HG03469 (cell line): ENCODE data around the gene GRM1.

Experiments used
- ATAC-seq: cut with Tn5 transposase; IDR thresholded peaks from one replicate; pipeline ENCODE4 v1.9.1; 2021; ENCODE audit warnings: mild to moderate bottlenecking, moderate library complexity, moderate number of reproducible peaks; ENCODE audit not compliant: unreplicated experiment

GRM1 gene

DNA sequence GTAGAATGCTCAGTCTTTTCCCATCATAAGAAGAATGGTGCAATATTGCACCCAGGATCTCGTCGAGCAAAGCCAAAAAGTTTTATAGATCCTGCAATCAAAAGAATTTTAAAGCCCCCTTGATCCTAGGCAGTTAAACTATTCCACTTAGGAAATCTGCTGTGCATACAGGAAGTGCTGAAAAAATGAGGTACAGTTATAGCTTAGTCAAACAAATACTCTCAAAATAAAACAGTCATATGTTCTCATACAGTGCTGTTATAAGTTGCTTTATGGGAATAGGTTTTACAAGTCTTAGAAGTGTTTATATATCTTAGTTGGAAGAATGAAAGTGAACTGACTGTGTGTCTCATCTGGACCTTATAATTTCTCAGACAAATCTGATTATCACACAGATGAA is 282.2 kb downstream of the GRM1 start:
- ATAC-seq = no peak

DNA sequence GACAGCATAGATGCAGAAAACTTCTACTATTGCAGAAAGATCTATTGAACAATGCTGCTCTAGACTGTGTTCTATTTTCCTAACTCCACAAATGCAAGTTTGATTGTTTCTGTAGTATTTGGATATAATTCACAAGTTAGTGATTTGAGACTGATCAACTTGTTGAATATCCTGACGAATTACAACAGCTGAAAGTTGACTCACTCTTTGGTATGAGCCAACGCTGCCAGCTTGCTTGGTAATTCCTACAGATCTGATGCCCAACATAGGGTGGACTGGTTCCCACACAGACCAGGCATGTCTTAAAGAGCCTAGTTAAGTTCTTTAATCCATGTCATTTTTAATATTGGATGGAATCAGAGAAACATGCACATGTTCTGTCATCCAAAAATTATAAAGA is 283.7 kb downstream of the GRM1 start:
- no peak for ATAC-seq

DNA sequence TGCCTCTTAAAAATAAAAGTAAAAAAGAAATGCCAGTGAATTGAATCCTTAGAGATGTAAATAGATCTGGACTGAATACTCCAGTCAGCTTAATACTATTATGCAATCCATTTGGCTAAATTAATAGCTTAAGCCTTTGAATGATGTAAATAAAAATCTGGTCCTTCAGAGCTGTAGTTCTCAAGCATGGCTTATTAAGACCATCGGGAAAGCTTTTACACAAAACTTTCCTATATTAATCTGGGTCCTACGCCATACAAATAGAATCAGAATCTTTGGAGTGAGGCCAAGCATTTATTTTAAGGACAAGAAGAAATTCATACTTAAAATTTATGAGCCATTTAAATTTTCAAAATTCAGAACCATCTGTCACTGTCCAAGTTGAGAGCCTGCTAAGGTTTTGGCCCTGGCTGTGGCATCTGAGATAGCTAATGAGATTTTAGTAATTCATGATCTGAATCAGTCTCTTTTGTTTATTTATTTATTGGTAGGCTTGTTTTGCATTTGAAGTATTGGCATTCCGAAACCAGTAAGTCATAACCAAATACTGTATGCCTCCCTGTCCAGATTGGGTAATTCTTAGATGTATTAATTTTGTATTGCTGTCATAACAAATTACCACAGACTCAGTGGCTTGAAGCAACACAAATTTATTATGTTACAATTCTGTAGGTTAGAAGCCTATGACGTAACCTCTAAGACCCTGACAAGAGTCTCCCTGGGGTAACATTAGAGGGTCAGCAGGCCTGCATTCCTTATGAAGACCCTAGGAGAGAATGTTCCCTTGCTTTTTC is 286.7 kb downstream of the GRM1 start:
- no peak for ATAC-seq

DNA sequence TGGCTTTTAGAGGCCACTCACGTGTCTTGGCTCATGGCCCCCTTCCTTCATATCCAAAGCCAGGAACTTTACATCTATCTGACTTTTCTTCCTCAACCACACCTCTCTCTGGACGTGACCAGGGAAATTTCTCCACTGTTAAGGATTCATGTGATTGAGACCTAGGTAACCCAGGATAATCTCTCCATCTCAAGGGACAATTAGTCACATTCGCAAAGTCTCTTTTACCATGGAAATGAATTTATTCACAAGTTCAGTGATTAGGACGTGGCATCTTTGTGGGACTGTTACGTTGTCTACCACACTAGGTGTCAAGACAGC is 287.3 kb downstream of the GRM1 start:
- ATAC-seq = no peak

DNA sequence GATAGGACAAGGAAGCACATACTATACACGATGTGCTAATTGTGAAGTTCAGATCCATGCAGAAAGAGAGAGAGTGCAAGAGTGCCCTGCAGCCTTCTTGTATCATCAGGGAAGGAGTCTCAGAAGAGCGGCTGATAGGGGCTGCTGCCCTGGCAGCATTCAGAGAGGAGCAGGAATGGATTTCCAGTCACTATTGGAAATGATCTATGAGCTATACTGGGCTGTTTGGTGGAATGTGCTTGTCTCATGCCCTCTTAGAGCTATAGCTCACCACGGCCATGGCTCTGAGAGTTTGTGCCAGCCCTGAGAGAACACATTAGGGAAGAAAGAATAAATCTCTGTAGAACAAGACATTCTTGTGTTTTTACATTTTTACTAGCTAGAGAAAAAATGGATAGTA is 302.2 kb downstream of the GRM1 start:
- ATAC-seq = no peak

DNA sequence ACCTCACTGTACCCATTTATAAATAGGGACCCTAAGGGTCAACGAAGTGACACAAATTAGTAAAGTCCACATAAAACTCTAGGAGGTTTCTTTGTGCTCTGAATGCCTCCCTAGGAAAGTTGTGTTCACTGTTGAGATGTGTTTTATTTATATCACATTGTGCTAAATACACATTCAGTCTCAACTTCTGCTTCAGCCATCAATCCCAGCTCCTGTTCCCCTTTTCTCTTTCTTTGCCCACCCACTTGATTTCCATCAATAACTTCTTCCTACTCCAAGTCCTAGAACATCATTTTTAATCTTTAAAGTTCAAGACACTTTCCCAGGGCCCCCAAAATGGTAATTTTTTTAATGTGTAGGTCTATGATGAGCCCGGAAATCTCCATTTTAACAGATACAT is 306.5 kb downstream of the GRM1 start:
- ATAC-seq = no peak

DNA sequence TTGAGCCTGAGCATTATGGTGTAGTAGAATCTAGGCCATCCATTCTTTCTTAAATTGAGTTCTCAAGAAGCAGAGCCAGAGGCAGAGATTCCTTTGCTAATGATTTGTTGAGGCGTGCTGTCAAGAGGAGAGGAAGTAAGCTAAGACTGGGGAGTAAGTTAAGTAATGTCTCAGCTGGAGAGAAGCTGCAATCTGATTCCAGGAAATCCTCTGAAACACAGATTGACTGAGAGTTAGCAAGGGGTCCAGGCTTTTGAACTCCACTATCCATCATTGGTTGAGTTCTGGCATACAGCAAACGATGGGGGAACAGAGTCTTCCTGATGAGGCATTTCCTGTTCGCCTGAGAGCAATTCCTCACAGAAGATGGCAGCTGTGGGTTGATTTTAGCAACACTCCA is 307.3 kb downstream of the GRM1 start:
- no peak for ATAC-seq

DNA sequence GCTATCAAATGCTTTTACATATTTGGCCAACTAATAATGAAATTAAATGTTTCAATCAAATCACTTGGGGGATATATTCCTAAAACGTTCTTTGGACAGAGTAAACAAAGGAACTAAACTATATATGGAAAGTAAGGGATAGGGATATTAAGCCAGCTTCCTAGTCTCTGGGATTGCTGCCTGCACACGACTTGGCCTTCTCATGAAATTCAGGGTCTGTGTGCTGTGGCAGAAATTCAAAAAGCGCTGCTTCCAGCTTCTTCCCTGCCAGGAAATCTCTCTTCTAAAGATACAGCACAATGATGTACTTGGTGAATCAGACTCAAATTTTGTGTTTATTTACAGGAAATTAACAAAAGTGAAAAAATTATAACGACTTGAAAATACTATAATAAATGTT is 308.5 kb downstream of the GRM1 start:
- ATAC-seq = no peak

DNA sequence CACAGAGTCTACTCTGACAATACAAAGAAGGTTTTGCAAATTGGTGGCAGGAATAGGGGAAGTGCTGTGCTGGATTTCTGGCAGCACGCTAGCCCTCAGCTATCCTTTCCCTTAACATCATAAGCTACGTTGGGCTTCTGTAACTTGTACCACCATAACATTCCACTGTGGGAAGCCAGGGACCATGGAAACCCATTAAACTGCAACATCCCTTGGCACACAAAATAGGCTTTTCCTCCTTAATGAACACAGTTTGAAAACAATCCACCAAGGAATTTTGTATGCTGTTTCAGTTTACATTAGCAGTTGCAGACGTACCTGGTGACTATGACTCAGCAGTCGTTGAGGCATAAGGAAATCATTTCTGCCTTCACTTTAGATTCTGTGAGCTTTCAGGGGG is 310.9 kb downstream of the GRM1 start:
- ATAC-seq = no peak

DNA sequence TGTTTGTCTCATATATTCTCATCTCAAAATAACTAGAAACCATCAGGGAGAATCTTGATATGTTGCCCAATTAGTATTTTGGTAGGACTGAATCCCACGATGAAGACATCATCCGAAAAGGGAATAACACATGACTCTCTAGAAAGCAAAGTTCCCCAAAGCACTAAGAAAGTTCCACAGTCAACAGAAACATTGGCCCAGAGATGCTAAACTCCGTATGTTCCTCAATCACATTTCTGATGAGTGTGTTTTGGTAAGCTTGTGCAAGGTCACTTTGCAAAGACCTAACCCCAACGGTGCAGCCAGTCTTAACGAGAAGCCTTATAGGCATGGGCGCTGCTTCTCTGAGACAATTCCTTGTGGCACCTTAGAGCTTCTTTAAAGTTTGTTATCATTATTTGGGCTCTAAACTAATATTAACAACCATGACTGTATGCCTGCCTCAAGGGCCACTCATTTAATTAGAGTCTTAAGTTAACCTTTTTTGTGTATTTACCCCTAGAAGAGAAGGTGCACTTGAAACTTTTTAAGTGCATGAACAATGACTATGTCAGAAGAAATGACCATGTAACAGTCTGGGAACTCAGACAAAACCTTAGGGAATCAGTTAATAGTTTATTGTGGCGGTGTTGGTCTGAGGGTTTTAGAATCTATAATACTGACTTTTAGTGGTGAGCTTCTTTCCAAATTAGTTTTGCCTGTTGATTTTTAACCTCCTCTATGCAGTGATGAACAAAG is 312.8 kb downstream of the GRM1 start:
- ATAC-seq = no peak

DNA sequence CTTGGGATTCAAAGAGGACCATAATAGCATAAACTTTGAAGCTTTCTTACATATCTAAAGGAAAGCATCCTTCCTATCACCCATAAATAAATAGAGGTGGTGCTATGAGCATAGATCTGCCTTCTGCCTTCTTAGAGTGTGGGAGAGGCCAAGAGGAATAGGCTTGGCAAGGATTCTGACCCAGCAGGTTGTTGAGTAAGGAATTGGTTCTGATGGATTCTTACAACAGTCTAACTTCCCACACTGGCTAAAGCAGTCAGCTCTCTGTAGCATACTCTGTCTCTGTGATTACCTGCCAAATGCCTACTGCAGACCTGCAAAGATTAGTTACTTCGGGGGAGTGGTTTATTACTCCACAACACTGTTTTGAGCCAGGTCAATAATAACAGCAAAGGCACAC is 316.7 kb downstream of the GRM1 start:
- ATAC-seq = no peak

DNA sequence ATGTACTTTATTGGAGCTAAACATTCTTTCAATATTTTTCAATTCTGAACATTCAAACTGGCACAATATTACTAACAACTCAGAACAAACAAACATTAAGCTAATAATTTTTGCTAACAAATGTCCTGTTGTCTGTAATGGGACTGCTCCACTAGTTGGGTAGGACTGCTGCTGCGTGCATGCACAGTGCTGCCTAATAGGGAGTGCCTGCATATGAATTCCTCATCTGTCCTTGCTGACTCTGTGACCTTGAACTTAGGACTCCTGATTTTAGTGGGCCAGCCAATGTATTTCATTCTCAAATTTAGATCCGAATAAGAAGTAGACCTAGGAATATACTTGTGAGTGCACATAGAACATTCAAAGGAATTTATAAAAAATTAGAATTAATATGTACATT is 318.2 kb downstream of the GRM1 start:
- ATAC-seq = no peak

DNA sequence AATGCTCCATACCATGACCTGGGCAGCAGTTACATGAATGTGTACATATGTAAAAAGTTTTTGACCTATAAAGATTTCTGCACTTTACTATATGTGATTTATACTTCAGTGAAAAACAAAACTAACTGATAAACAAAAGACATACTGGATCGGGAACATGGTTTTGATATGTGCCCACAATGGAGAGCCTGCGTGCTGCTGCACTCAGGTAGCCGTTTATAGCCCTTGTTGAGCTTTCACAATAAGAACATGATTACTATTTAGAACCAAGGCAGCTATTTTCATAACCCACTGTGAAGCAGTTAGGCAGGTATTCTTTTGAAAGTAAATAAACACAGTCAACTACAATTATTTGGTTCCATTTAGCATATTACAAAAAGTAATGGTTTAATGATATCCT is 318.8 kb downstream of the GRM1 start:
- ATAC-seq = no peak

DNA sequence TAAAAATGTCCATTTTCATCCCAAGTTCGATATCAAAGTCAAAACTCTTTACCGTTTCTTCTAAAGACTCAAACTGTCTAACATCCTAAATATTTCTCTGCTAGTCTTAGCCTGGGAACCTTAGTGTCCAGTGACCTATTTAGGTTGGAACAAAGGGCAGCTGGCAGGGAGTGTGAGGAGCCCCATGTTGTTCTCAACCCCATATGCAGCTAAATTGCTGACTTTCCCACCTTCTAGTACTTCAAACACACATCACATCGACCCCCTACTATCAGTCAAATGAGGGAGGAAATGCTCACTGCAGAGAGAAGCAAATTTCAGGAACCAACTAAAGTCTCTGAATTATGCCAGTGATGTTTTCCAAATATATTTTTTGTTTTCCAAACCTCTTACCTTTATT is 322.2 kb downstream of the GRM1 start:
- no peak for ATAC-seq

DNA sequence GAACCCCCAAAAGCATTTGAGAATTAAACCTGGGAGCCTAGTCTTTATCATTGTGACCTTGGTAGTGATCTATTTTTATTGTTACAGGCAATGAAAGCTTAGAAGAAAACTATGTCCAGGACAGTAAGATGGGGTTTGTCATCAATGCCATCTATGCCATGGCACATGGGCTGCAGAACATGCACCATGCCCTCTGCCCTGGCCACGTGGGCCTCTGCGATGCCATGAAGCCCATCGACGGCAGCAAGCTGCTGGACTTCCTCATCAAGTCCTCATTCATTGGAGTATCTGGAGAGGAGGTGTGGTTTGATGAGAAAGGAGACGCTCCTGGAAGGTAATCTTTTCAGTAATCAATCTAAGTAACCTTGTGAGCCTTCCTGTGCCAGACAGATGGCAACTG is 323.3 kb downstream of the GRM1 start:
- ATAC-seq = no peak

DNA sequence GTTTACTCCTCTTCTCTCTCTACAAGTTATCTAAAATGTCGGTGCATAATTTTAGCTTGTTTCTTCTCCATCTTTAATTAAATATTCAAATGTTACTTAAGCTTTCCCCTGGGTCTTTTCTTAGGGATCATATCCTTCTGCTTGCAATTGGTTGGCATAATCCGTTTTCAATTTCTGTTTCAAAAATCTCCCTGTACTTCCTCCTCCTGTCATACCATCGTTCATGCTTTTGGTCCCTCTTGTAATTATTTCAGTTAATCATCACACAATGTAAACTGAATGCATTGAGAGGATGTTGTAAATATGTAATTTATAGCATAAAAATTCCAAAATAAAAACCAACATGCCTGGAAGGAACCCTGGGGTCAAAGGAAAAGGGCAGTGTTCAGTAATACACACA is 325.6 kb downstream of the GRM1 start:
- ATAC-seq = no peak

DNA sequence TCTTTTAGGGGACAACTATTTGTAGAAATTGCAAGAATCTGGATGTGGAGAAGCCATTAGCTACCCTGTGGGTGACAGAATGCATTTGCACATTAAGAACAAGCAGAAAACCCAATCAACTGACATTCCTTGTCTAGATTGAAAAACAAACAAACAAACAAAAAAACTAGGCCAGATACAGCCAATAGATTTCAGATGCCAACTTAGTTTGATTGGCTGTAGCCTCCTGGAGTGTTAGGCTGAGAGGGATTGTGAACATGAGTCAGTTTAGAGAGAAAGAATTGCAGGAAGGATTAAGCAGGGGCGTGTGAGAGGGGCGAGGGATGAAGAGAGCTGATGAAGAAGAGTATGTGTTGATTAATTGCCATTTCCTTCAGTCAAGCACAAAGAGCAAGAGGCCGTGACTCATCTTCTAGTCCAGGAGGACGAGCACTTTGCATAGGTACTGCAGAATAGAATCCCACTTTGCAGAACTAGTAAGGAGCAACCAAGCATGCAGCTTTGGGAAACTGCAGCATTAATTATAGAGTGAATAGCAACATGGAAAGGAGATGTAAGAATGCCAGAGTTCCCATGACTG is 326.7 kb downstream of the GRM1 start:
- ATAC-seq = no peak

DNA sequence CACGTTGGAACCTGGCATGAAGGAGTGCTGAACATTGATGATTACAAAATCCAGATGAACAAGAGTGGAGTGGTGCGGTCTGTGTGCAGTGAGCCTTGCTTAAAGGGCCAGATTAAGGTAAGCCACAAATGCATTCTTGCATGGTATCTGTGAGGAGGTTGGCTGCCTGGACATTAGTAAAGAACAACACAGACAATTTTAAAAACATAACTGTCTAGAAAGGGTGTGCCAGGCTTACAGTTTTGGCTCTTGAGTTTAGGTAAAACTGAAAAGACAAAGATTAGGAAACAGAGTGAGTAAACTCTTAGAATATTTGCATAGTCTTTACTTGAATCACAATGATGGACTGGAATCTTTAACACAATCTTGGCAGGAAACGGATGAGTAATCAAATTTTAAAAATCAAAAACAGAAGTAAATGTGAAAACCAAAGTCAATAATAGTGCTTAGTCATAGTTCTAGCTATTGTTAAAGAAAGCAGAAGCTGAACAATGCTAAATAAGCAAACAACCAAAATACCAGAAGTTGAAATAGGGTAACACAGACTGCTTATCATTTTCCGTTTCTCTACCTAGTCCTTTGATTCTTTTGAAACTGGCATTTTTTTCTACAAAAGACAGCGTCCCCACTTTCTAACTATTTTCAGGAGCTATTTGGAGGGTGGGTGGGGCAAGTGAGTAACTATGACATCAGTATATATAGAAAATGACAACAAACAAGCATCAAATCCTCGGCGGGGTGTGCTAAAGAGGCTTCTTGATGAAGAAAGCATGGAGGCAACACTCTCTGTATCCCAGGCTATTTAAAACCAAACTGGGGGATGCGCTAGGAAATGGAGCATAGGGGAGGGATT is 328.9 kb downstream of the GRM1 start:
- ATAC-seq = peak; percentile 55

DNA sequence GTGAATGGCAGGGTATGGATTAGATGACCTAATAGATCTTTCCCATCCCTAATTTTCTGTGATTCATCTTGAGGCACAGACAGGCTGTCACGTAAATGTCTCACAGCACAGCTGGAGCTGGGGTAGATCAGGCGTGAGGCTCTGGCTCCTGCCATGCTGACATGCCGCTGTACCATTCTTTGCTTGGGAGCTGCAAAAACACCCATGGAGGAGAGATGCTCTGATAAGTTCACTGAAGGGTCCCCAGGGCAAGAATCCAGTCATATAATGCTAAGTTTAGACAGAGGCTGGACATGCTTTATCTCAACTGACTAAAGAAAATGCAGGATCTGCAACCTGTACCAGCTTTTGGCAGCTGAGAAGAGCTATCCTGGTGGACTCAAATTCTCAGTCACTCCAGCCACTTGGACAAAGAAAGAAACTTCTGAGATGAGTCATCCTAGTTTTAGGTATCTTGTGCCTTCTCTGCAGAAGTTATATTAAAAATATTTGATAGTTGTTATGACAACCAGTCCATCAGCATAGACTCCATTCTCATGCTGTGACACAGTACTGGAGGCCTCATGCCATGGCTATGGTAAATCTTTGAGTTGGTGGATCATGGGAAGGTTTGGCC is 329.7 kb downstream of the GRM1 start:
- ATAC-seq = no peak

DNA sequence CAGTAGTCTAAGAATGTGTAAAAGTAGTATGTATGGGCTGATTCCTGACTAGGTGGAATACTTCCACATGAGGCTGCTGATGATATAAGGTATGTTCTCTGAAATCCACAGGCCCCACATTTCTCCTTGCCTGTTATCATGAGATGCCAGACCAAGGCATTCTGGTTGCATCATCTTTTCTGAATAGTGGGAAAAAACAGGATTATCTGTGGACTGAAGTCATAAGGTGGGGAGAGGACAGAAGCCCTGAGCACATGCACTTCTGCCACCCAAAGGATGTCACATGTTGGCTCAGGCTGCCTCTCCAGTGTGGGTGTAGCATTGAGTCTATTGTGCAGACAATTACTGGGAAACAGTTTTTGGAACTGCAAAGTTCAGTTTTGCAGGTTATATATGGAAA is 330.3 kb downstream of the GRM1 start:
- no peak for ATAC-seq
